Neural progenitor cell (in vitro differentiated cells): Measurements from ENCODE around the gene SIDT2. TPM values are rescaled to one million over a fixed set of nuclear protein-coding genes. Genes with fewer than 3 reads are reported as not detected.

ENCODE experiments used
- DNase-seq: peaks from one replicate; pipeline ENCODE4 v3.0.0-alpha.2; 2016; ENCODE audit warnings: low spot score
- H2AFZ ChIP-seq: fragments of 200-600 bp; sonication (generic); replicated peaks from 2 replicates; pipeline ENCODE4 v1.6.1; 2016; ENCODE audit warnings: antibody characterized with exemption
- H3F3A ChIP-seq: fragments of 200-600 bp; sonication (generic); 2 replicates; pipeline ENCODE4 v1.6.1; 2016; ENCODE audit warnings: antibody characterized with exemption, low read depth
- H3K27ac ChIP-seq: fragments of 200-600 bp; sonication (generic); 2 replicates; pipeline ENCODE4 v1.5.1; 2016; ENCODE audit warnings: mild to moderate bottlenecking
- H3K27me3 ChIP-seq: fragments of 200-600 bp; sonication (generic); 2 replicates; pipeline ENCODE4 v1.6.1; 2016; ENCODE audit warnings: mild to moderate bottlenecking, moderate library complexity
- H3K36me3 ChIP-seq: fragments of 200-600 bp; sonication (generic); 2 replicates; pipeline ENCODE4 v1.5.1; 2016
- H3K4me1 ChIP-seq: fragments of 200-600 bp; sonication (generic); 2 replicates; pipeline ENCODE4 v1.6.1; 2016; ENCODE audit warnings: mixed run types
- H3K4me2 ChIP-seq: fragments of 200-600 bp; sonication (generic); 2 replicates; pipeline ENCODE4 v1.6.1; 2016
- H3K4me3 ChIP-seq: fragments of 200-600 bp; sonication (generic); 2 replicates; pipeline ENCODE4 v1.5.1; 2016
- H3K79me2 ChIP-seq: fragments of 200-600 bp; sonication (generic); 2 replicates; pipeline ENCODE4 v1.6.1; 2016; ENCODE audit warnings: low read depth
- H3K9ac ChIP-seq: fragments of 200-600 bp; sonication (generic); 2 replicates; pipeline ENCODE4 v1.6.1; 2016
- H3K9me3 ChIP-seq: fragments of 200-600 bp; sonication (generic); 2 replicates; pipeline ENCODE4 v1.5.1; 2016; ENCODE audit warnings: low read depth
- H4K20me1 ChIP-seq: fragments of 200-600 bp; sonication (generic); 2 replicates; pipeline ENCODE4 v1.6.1; 2016; ENCODE audit warnings: low read depth
- H3K27ac Mint-ChIP-seq: 3 replicates; pipeline ENCODE4 v1.8.0; 2021; ENCODE audit warnings: mixed read lengths
- H3K27me3 Mint-ChIP-seq: 2 replicates; pipeline ENCODE4 v1.8.0; 2022; ENCODE audit warnings: low read depth, mild to moderate bottlenecking, inconsistent platforms, moderate library complexity, mixed read lengths; ENCODE audit not compliant: insufficient read depth
- H3K36me3 Mint-ChIP-seq: 3 replicates; pipeline ENCODE4 v1.8.0; 2021; ENCODE audit warnings: mixed read lengths
- H3K4me1 Mint-ChIP-seq: 3 replicates; pipeline ENCODE4 v1.8.0; 2021; ENCODE audit warnings: mixed read lengths
- H3K4me3 Mint-ChIP-seq: 3 replicates; pipeline ENCODE4 v1.8.0; 2021; ENCODE audit warnings: mild to moderate bottlenecking, moderate library complexity, mixed read lengths
- H3K9me3 Mint-ChIP-seq: 3 replicates; pipeline ENCODE4 v1.8.0; 2020; ENCODE audit warnings: mixed read lengths
- EZH2 ChIP-seq: fragments of 200-600 bp; sonication (generic); IDR thresholded peaks from 2 replicates; pipeline ENCODE4 v1.6.1; 2017; ENCODE audit warnings: antibody characterized with exemption, mild to moderate bottlenecking, moderate library complexity
- EZH2phosphoT487 ChIP-seq: fragments of 200-600 bp; sonication (generic); IDR thresholded peaks from 2 replicates; pipeline ENCODE4 v1.6.1; 2017; ENCODE audit warnings: antibody characterized with exemption
- total RNA-seq: library from RNA; depleted of rRNA; stranded (reverse); fragments of >200 nt; gene quantifications from 2 replicates; pipeline ENCODE4 v1.2.3, GENCODE V29; 2015; ENCODE audit warnings: low replicate concordance
- TF ChIP-seq, protein P1 (sequence below): fragments of 200-600 bp; sonication (generic); IDR thresholded peaks from 2 replicates; pipeline ENCODE4 v1.5.1; 2017; ENCODE audit warnings: antibody characterized with exemption, mild to moderate bottlenecking

SIDT2 gene
- total RNA-seq, 1 donor from 2014 or later = 13.3 TPM

DNA sequence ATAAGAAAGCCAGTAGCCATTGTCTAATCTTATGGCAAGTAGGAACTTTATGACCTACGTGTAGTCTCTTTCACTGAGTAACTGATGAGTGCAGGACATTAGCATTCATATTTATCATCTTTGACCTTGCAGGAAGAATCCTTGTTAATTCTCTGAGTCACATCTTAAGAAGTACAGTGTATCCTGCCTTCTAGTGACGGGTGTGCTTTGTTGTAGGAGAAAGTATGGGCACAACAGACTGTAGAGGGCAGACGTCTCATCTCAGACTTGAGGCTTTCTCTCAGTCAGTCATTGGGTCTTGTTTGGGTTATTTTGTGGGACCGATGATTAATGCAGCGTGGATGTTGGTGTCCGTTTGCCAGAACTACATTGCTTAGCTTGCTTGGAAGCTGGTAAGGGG, 60.8 kb downstream of the SIDT2 start:
- H3K27me3 Mint-ChIP-seq = no peaks in the 10 kb centered on the region
- H3K4me1 Mint-ChIP-seq = peaks cover 1% of the 10 kb centered on the region
- H3K27ac ChIP-seq = no peak overlapping the region
- TF ChIP-seq EZH2phosphoT487 = no peak
- TF ChIP-seq, protein P1, sequence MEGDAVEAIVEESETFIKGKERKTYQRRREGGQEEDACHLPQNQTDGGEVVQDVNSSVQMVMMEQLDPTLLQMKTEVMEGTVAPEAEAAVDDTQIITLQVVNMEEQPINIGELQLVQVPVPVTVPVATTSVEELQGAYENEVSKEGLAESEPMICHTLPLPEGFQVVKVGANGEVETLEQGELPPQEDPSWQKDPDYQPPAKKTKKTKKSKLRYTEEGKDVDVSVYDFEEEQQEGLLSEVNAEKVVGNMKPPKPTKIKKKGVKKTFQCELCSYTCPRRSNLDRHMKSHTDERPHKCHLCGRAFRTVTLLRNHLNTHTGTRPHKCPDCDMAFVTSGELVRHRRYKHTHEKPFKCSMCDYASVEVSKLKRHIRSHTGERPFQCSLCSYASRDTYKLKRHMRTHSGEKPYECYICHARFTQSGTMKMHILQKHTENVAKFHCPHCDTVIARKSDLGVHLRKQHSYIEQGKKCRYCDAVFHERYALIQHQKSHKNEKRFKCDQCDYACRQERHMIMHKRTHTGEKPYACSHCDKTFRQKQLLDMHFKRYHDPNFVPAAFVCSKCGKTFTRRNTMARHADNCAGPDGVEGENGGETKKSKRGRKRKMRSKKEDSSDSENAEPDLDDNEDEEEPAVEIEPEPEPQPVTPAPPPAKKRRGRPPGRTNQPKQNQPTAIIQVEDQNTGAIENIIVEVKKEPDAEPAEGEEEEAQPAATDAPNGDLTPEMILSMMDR = no peak
- TF ChIP-seq EZH2 = no peak
- no peaks in the 10 kb centered on the region for H3K4me1 ChIP-seq
- no peaks in the 10 kb centered on the region for H3K9me3 ChIP-seq
- H3K36me3 Mint-ChIP-seq = peaks cover 22% of the 10 kb centered on the region
- peaks cover 6% of the 10 kb centered on the region for H4K20me1 ChIP-seq
- peaks cover 14% of the 10 kb centered on the region for H3K36me3 ChIP-seq
- H2AFZ ChIP-seq = no peak overlapping the region
- H3K9ac ChIP-seq = no peak overlapping the region
- DNase-seq = no peak
- H3K4me3 Mint-ChIP-seq = no peak overlapping the region
- H3K27me3 ChIP-seq = no peaks in the 10 kb centered on the region
- no peaks in the 10 kb centered on the region for H3F3A ChIP-seq
- H3K4me2 ChIP-seq = no peak overlapping the region
- no peak overlapping the region for H3K27ac Mint-ChIP-seq
- H3K9me3 Mint-ChIP-seq = no peaks in the 10 kb centered on the region
- no peak overlapping the region for H3K4me3 ChIP-seq
- peaks cover 30% of the 10 kb centered on the region for H3K79me2 ChIP-seq

Other genes starting within 250 kb of the SIDT2 start
- 19.7 and 24.4 TPM in 2 replicates for gene SIK3, start 80.3 kb upstream of the SIDT2 start, total RNA-seq
- gene PAFAH1B2, start 34.5 kb upstream of the SIDT2 start, total RNA-seq = 161 and 203 TPM in 2 replicates
- gene TAGLN, start 20.6 kb downstream of the SIDT2 start, total RNA-seq = 24.5 and 34.0 TPM in 2 replicates
- 14.2 and 36.6 TPM in 2 replicates for gene PCSK7, start 53.3 kb downstream of the SIDT2 start, total RNA-seq
- gene RNF214, start 53.9 kb downstream of the SIDT2 start, total RNA-seq = 20.9 and 43.6 TPM in 2 replicates
- 7.6 and 10.3 TPM in 2 replicates for gene BACE1-AS, start 112.6 kb downstream of the SIDT2 start, total RNA-seq
- 8.2 and 16.3 TPM in 2 replicates for gene BACE1, start 137.5 kb downstream of the SIDT2 start, total RNA-seq
- gene CEP164, start 149.1 kb downstream of the SIDT2 start, total RNA-seq = 24.2 and 26.0 TPM in 2 replicates